G401 (cell line): ENCODE measurements around the gene ACO2. TPM values are rescaled to one million over a fixed set of nuclear protein-coding genes. Genes with fewer than 3 reads are reported as not detected.
A peak's percentile ranks its signal among the peaks of the same experiment; 100 is the strongest.
"Not testable (repeated sequence)": the region's sequence is repeated elsewhere in the genome, so short reads cannot be mapped to it uniquely, and the experiment has no call there.

Source experiments
- DNase-seq: peaks from one replicate; pipeline ENCODE4 v3.0.0-alpha.2; 2015; ENCODE audit warnings: low spot score
- in situ Hi-C: cut with HindIII; loops from 2 replicates; pipeline ENCODE4 v1.10.0; 2016; ENCODE audit warnings: low sequenced_read_pairs, mixed read lengths
- total RNA-seq: library from RNA; depleted of rRNA; stranded (reverse); fragments of >200 nt; shearing (Covaris generic); gene quantifications from 2 replicates; pipeline ENCODE4 v1.2.3, GENCODE V29; 2014

ACO2 gene
- total RNA-seq, 1 experiment from 2014 or later = 184 TPM

- in situ Hi-C loops = no loop called here
- no peak for DNase-seq
Measured at GRCh38 chr22:41556561-41556960, 87.6 kb downstream of the ACO2 start.

- DNase-seq = peak; percentile 68
- in situ Hi-C loops = no loop called here
Measured at GRCh38 chr22:41557401-41558240, 88.7 kb downstream of the ACO2 start.

GRCh38 chr22:41558241-41558630 is 89.3 kb downstream of the ACO2 start:
- DNase-seq, in situ Hi-C loops: not testable (repeated sequence)

- no peak for DNase-seq
- in situ Hi-C loops = no loop called here
Measured at GRCh38 chr22:41560095-41560471, 91.2 kb downstream of the ACO2 start.

- in situ Hi-C loops = no loop called here
- peak; percentile 69 for DNase-seq
Measured at GRCh38 chr22:41561335-41561734, 92.4 kb downstream of the ACO2 start.

- in situ Hi-C loops = no loop called here
- DNase-seq = peak; percentile 39
Measured at GRCh38 chr22:41561788-41562187, 92.9 kb downstream of the ACO2 start.

GRCh38 chr22:41562461-41562860 is 93.5 kb downstream of the ACO2 start:
- DNase-seq = peak; percentile 28
- in situ Hi-C loops = no loop called here

GRCh38 chr22:41563051-41563711 is 94.3 kb downstream of the ACO2 start:
- in situ Hi-C loops = no loop called here
- peak; percentile 49 for DNase-seq

GRCh38 chr22:41564563-41564962 is 95.6 kb downstream of the ACO2 start:
- in situ Hi-C loops = no loop called here
- no peak for DNase-seq

GRCh38 chr22:41565403-41566054 is 96.6 kb downstream of the ACO2 start:
- in situ Hi-C loops = no loop called here
- peak; percentile 87 for DNase-seq

- in situ Hi-C loops = no loop called here
- DNase-seq = no peak
Measured at GRCh38 chr22:41567512-41567768, 98.5 kb downstream of the ACO2 start.

GRCh38 chr22:41568811-41569210 is 99.9 kb downstream of the ACO2 start:
- in situ Hi-C loops = no loop called here
- DNase-seq = no peak

- no peak for DNase-seq
- in situ Hi-C loops = no loop called here
Measured at GRCh38 chr22:41570221-41570620, 101.3 kb downstream of the ACO2 start.

- in situ Hi-C loops = no loop called here
- no peak for DNase-seq
Measured at GRCh38 chr22:41571786-41572185, 102.9 kb downstream of the ACO2 start.

- in situ Hi-C loops = not testable (repeated sequence)
Measured at GRCh38 chr22:41572305-41572704, 103.4 kb downstream of the ACO2 start.

GRCh38 chr22:41573677-41574076 is 104.8 kb downstream of the ACO2 start:
- in situ Hi-C loops = no loop called here
- DNase-seq = no peak

More at GRCh38 chr22:41572305-41572704, 103.4 kb downstream of the ACO2 start:
- not testable (repeated sequence) for DNase-seq

GRCh38 chr22:41574847-41575381 is 106.0 kb downstream of the ACO2 start:
- in situ Hi-C loops = no loop called here
- DNase-seq = peak; percentile 63

- in situ Hi-C loops = no loop called here
- DNase-seq = no peak
Measured at GRCh38 chr22:41575533-41575932, 106.6 kb downstream of the ACO2 start.

- peak; percentile 82 for DNase-seq
- in situ Hi-C loops = no loop called here
Measured at GRCh38 chr22:41576877-41577276, 108.0 kb downstream of the ACO2 start.

- in situ Hi-C loops = no loop called here
- DNase-seq = no peak
Measured at GRCh38 chr22:41578114-41578513, 109.2 kb downstream of the ACO2 start.
